H9 (cell line): ENCODE data around the gene SNAI3. TPM values are rescaled to one million over a fixed set of nuclear protein-coding genes. Genes with fewer than 3 reads are reported as not detected.

Experiments
- DNase-seq: peaks from one replicate; pipeline ENCODE4 v3.0.0-alpha.2; 2017
- H2AFZ ChIP-seq: one replicate; pipeline ENCODE4 v1.6.1; 2013; ENCODE audit warnings: mild to moderate bottlenecking, low read length, control low read depth, moderate library complexity
- H2AK5ac ChIP-seq: 2 replicates; pipeline ENCODE4 v1.6.1; 2013; ENCODE audit warnings: low read length, control low read depth, mixed read lengths; ENCODE audit not compliant: insufficient read length
- H2BK120ac ChIP-seq: one replicate; pipeline ENCODE4 v1.6.1; 2013; ENCODE audit warnings: low read depth, mild to moderate bottlenecking, low read length, control low read depth, inconsistent platforms; ENCODE audit not compliant: poor library complexity, severe bottlenecking
- H2BK12ac ChIP-seq: 2 replicates; pipeline ENCODE4 v1.6.1; 2013; ENCODE audit warnings: low read length, control low read depth, mixed read lengths, low read depth; ENCODE audit not compliant: insufficient read length
- H2BK15ac ChIP-seq: 2 replicates; pipeline ENCODE4 v1.6.1; 2013; ENCODE audit warnings: low read depth, low read length, control low read depth
- H2BK20ac ChIP-seq: one replicate; pipeline ENCODE4 v1.6.1; 2013; ENCODE audit warnings: low read depth, mild to moderate bottlenecking, low read length, control low read depth, inconsistent platforms; ENCODE audit not compliant: poor library complexity, severe bottlenecking
- H2BK5ac ChIP-seq: 2 replicates; pipeline ENCODE4 v1.6.1; 2013; ENCODE audit warnings: low read length, control low read depth, mixed read lengths; ENCODE audit not compliant: insufficient read length
- H3K14ac ChIP-seq: 2 replicates; pipeline ENCODE4 v1.6.1; 2013; ENCODE audit warnings: low read length, control low read depth; ENCODE audit not compliant: insufficient read depth
- H3K18ac ChIP-seq: 2 replicates; pipeline ENCODE4 v1.6.1; 2013; ENCODE audit warnings: low read depth, mild to moderate bottlenecking, mixed read lengths, low read length, control low read depth; ENCODE audit not compliant: insufficient read length
- H3K23ac ChIP-seq: 2 replicates; pipeline ENCODE4 v1.6.1; 2013; ENCODE audit warnings: low read length, control low read depth, mixed read lengths, low read depth; ENCODE audit not compliant: insufficient read length
- H3K23me2 ChIP-seq: 2 replicates; pipeline ENCODE4 v1.6.1; 2013; ENCODE audit warnings: low read depth, mild to moderate bottlenecking, mixed read lengths, low read length, control low read depth; ENCODE audit not compliant: insufficient read length, poor library complexity, severe bottlenecking
- H3K27ac ChIP-seq: 2 replicates; pipeline ENCODE4 v1.5.1; 2013; ENCODE audit warnings: low read length, control low read depth, mixed read lengths, low read depth; ENCODE audit not compliant: insufficient read length
- H3K27me3 ChIP-seq: 2 replicates; pipeline ENCODE4 v1.6.1; 2013; ENCODE audit warnings: low read length, control low read depth, inconsistent platforms; ENCODE audit not compliant: insufficient read depth
- H3K4ac ChIP-seq: 2 replicates; pipeline ENCODE4 v1.6.1; 2013; ENCODE audit warnings: low read depth, mild to moderate bottlenecking, control low read depth, inconsistent platforms, low read length, moderate library complexity
- H3K4me1 ChIP-seq: 2 replicates; pipeline ENCODE4 v1.6.1; 2013; ENCODE audit warnings: low read length, control low read depth, inconsistent platforms; ENCODE audit not compliant: insufficient read depth
- H3K4me2 ChIP-seq: 2 replicates; pipeline ENCODE4 v1.6.1; 2013; ENCODE audit warnings: low read length, control low read depth, mixed read lengths; ENCODE audit not compliant: insufficient read length, insufficient read depth
- H3K56ac ChIP-seq: 2 replicates; pipeline ENCODE4 v1.6.1; 2013; ENCODE audit warnings: low read depth, mild to moderate bottlenecking, mixed read lengths, low read length, control low read depth; ENCODE audit not compliant: insufficient read length
- H3K79me1 ChIP-seq: 2 replicates; pipeline ENCODE4 v1.6.1; 2013; ENCODE audit warnings: low read depth, mild to moderate bottlenecking, moderate library complexity, low read length, control low read depth, inconsistent platforms; ENCODE audit not compliant: insufficient read depth, poor library complexity, severe bottlenecking
- H3K79me2 ChIP-seq: 2 replicates; pipeline ENCODE4 v1.6.1; 2013; ENCODE audit warnings: low read length, control low read depth, inconsistent platforms; ENCODE audit not compliant: insufficient read depth
- H3K9ac ChIP-seq: 2 replicates; pipeline ENCODE4 v1.6.1; 2013; ENCODE audit warnings: low read length, control low read depth, mixed read lengths; ENCODE audit not compliant: insufficient read length; ENCODE audit errors: extremely low read depth
- H3K9me3 ChIP-seq: one replicate; pipeline ENCODE4 v1.6.1; 2013; ENCODE audit warnings: low read depth, low read length, inconsistent platforms; ENCODE audit not compliant: control insufficient read depth
- H3T11ph ChIP-seq: one replicate; pipeline ENCODE4 v1.6.1; 2013; ENCODE audit warnings: mild to moderate bottlenecking, low read length, control low read depth, inconsistent platforms
- H4K20me1 ChIP-seq: one replicate; pipeline ENCODE4 v1.6.1; 2013; ENCODE audit not compliant: control insufficient read depth, insufficient read length, insufficient read depth
- H4K5ac ChIP-seq: 2 replicates; pipeline ENCODE4 v1.6.1; 2013; ENCODE audit warnings: low read depth, mild to moderate bottlenecking, mixed read lengths, low read length, control low read depth; ENCODE audit not compliant: insufficient read length
- H4K8ac ChIP-seq: replicated peaks from 2 replicates; pipeline ENCODE4 v1.6.1; 2013; ENCODE audit warnings: low read length, control low read depth, mixed read lengths, low read depth; ENCODE audit not compliant: insufficient read length
- H4K91ac ChIP-seq: 2 replicates; pipeline ENCODE4 v1.6.1; 2013; ENCODE audit warnings: low read depth, mild to moderate bottlenecking, moderate library complexity, mixed read lengths, low read length, control low read depth; ENCODE audit not compliant: insufficient read length
- H3K27ac Mint-ChIP-seq, 3 experiments: 2 replicates in 2 of 3; 3 replicates in 1 of 3; pipeline ENCODE4 v1.8.0; 2020 to 2021; ENCODE audit warnings: mixed read lengths in 3 of 3, mild to moderate bottlenecking in 1 of 3, moderate library complexity in 1 of 3
- H3K27me3 Mint-ChIP-seq: 2 replicates; pipeline ENCODE4 v1.8.0; 2021; ENCODE audit warnings: low read depth, mild to moderate bottlenecking, moderate library complexity, mixed read lengths
- H3K36me3 Mint-ChIP-seq, 3 experiments: 2 replicates in 2 of 3; 3 replicates in 1 of 3; pipeline ENCODE4 v1.8.0; 2020 to 2021; ENCODE audit warnings: low read depth in 3 of 3, mixed read lengths in 3 of 3; ENCODE audit not compliant: insufficient read depth in 1 of 3
- H3K4me1 Mint-ChIP-seq, 2 experiments: 2 replicates each; pipeline ENCODE4 v1.8.0; 2020; ENCODE audit warnings: mixed read lengths in 2 of 2
- H3K4me3 Mint-ChIP-seq, 2 experiments: 2 replicates in 1 of 2; 3 replicates in 1 of 2; pipeline ENCODE4 v1.8.0; 2020 to 2021; ENCODE audit warnings: mild to moderate bottlenecking in 2 of 2, mixed read lengths in 2 of 2, moderate library complexity in 1 of 2
- H3K9me3 Mint-ChIP-seq, 2 experiments: 2 replicates in 1 of 2; 3 replicates in 1 of 2; pipeline ENCODE4 v1.8.0; 2020; ENCODE audit warnings: mild to moderate bottlenecking in 2 of 2, mixed read lengths in 2 of 2, moderate library complexity in 1 of 2
- WGBS: extraction: QIAGEN DNeasy Blood & Tissue Kit; methylation state at CpG from one replicate; pipeline ENCODE4 v1.1.7; 2013; ENCODE audit warnings: missing lambda C conversion rate, low lambda C conversion rate, mixed read lengths; ENCODE audit not compliant: insufficient read length; ENCODE audit errors: extremely low coverage; 5-methylcytosine and 5-hydroxymethylcytosine counted together
- total RNA-seq: library from RNA; stranded (reverse); gene quantifications from 2 replicates; pipeline ENCODE4 v1.2.1, GENCODE V29; 2021
- TF ChIP-seq, protein P1 (sequence below): fragments of 200-600 bp; sonication (generic); conservative IDR thresholded peaks from 3 replicates; pipeline ENCODE4 v1.8.0; 2021; ENCODE audit warnings: antibody characterized with exemption, mild to moderate bottlenecking

SNAI3 gene
- total RNA-seq, 1 experiment from 2014 or later = 3.2 TPM

DNA sequence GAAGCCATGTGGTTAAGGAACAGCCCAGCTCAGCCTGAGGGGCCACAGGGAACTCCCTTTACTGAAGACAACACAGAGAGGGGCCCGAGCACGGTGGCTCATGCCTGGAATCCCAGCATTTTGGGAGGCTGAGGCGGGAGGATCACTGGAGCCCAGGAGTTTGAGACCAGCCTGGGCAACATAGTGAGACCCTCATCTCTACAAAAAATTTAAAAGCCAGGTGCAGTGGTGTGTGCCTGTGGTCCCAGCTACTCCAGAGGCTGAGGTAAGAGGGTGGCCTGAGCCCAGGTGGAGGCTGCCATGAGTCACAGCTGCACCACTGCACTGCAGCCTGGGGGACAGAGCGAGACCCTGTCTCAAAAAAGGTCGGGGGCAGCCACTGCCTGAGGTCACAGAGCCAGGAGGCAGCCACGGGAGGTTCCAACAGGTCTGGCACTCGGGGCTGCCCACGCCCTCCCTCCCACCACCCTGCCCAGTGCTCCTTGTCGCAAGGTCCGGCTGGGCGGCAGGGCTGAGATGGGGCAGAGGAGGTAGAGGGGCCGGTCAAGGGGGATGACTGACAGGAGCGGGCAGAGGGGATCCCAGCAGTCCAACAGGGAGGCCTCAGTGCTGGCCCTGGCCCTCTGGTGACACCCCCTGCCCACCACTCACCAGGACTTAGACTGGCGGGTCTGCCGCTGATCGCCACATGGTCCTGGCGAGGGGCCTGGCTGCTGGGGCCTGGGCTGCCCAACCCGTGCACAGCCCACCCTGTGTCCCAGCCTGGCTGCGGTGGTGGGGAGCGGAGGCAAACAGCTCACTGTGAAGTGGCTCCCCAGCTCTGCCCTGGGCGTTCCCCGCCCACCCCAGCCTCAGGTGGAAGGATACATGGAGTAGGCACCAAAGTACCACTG is 38.9 kb downstream of the SNAI3 start:
- Histone ChIP-seq H3K9ac (no peak overlapping the region), H3K9me3 (no peaks in the 10 kb centered on the region), H2BK120ac (no peak overlapping the region), H3K56ac (no peak overlapping the region), H2AFZ (no peak overlapping the region), H4K8ac (no peak overlapping the region), H3K18ac (no peak overlapping the region), H3K23ac (no peak overlapping the region), H3K4ac (no peak overlapping the region), H3K4me2 (no peak overlapping the region), H3K14ac (no peak overlapping the region), H2BK12ac (no peak overlapping the region), H3T11ph (no peak overlapping the region), H2BK5ac (no peak overlapping the region), H2BK20ac (no peak overlapping the region), H4K91ac (no peak overlapping the region), H4K20me1 (no peaks in the 10 kb centered on the region), H3K23me2 (peaks cover 17% of the 10 kb centered on the region), H4K5ac (no peak overlapping the region), H3K79me2 (no peaks in the 10 kb centered on the region), H3K79me1 (peaks cover 3% of the 10 kb centered on the region), H2BK15ac (no peak overlapping the region), H2AK5ac (no peak overlapping the region), H3K27me3 (no peaks in the 10 kb centered on the region), H3K4me1 (no peaks in the 10 kb centered on the region; the same call in 1 of the 2 replicates), H3K27ac (no peak overlapping the region)
- no peak for DNase-seq
- Mint-ChIP-seq H3K9me3 (no peaks in the 10 kb centered on the region; a peak in 1 of 5 replicates), H3K36me3 (peaks cover 6 to 20% (median 17%) of the 10 kb centered on the region in 3 experiments; a peak in 6 of 7 replicates), H3K4me3 (no peak overlapping the region), H3K27me3 (no peaks in the 10 kb centered on the region), H3K27ac (peak overlapping the region in 1 of 3 experiments; percentile 22; a peak in 1 of 7 replicates), H3K4me1 (peaks cover 8 to 12% of the 10 kb centered on the region in 2 experiments)
- TF ChIP-seq, protein P1, sequence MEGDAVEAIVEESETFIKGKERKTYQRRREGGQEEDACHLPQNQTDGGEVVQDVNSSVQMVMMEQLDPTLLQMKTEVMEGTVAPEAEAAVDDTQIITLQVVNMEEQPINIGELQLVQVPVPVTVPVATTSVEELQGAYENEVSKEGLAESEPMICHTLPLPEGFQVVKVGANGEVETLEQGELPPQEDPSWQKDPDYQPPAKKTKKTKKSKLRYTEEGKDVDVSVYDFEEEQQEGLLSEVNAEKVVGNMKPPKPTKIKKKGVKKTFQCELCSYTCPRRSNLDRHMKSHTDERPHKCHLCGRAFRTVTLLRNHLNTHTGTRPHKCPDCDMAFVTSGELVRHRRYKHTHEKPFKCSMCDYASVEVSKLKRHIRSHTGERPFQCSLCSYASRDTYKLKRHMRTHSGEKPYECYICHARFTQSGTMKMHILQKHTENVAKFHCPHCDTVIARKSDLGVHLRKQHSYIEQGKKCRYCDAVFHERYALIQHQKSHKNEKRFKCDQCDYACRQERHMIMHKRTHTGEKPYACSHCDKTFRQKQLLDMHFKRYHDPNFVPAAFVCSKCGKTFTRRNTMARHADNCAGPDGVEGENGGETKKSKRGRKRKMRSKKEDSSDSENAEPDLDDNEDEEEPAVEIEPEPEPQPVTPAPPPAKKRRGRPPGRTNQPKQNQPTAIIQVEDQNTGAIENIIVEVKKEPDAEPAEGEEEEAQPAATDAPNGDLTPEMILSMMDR = no peak
- no CpG with 5 or more reads among the region's 22 CpGs for WGBS
